ENCODE measurements around the gene NR2E1. TPM values are rescaled to one million over a fixed set of nuclear protein-coding genes. Genes with fewer than 3 reads are reported as not detected.
A peak's percentile ranks its signal among the peaks of the same experiment; 100 is the strongest.

NR2E1 gene
- total RNA-seq, 8 experiments from 2014 or later = 0.45 to 4.6 (median 0.87) TPM; not detected in 1

- in situ Hi-C loops (cut with MboI; ENCODE audit: low pct_unique_long_range_greater_than_20kb in 2 of 9, low sequenced_read_pairs in 9 of 9, unreplicated experiment in 9 of 9) = no loop called here
- no peak overlapping the region for H3K4me3 ChIP-seq
- H3K27ac ChIP-seq = no peak overlapping the region
- 0 to 25% (median 18%) methylated on average over 1 to 13 of the region's 63 CpGs; no CpG with 5 or more reads in 4 of the 10 experiments for WGBS, 10 experiments
- H3K4me1 ChIP-seq (replicated peaks in 1 of 2) = peaks cover 18 to 21% of the 10 kb centered on the region in 2 donors
- ATAC-seq (replicated peaks in 6 of 8) = peak in 7 of 8 experiments; percentile 50 to 64 (median 56)
Observed at GRCh38 chr6:108168501-108169463, 3.0 kb downstream of the NR2E1 start.

DNA sequence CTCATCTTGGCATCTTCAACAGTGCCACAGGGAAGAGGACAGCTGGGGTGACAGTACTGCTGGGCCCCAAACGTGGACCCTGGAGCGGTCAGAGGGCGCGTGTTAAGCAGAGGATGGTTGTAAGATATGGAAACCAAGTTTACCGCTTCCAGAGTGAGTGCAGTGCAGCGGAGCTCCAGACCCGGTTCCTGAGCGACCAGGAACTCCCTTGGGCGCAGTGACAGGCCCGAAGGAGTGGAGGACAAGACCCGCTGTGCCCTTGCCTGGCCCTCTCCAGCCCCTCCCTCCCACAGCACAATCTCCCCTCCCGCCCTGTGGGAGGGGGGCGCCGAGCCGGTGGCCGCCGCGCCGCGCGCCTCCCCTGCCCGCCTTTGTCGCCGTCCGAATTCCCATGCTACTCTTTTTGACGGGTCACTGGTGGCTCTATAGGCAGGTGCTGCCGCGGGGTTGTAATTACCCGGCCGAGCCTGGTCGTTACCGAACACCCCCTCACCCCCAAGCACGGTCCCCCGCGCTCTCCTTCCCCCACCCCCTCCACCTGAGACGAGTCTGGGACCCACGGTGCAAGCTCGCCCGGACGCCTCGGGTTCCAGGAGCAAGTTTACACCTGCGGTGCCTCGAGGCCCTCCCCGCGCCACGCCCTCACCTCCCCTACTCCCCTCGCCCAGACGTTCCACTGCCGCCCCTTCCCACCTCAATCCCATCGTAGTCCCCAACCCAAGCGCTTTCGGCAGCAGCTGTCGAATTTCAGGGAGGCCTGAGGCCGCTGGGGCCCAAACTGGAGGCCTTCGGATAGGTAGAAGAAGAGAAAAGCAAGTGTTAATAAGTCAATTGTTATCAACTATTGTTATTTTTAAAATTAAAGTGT, 3.9 kb downstream of the NR2E1 start:
- in situ Hi-C loops (cut with MboI; ENCODE audit: low pct_unique_long_range_greater_than_20kb in 2 of 9, low sequenced_read_pairs in 9 of 9, unreplicated experiment in 9 of 9) = no loop called here
- Histone ChIP-seq H3K4me1 (replicated peaks in 1 of 2) (peaks cover 13 to 14% of the 10 kb centered on the region in 2 donors), H3K27ac (no peak overlapping the region), H3K4me3 (no peak overlapping the region)
- peak in 2 of 8 experiments; percentile 10 to 39 for ATAC-seq (replicated peaks in 6 of 8)
- 10 to 53% (median 40%) methylated on average over 2 to 6 of the region's 55 CpGs; no CpG with 5 or more reads in 6 of the 10 experiments for WGBS, 10 experiments

- WGBS, 10 experiments = 3 to 65% (median 18%) methylated on average over 8 to 31 of the region's 31 CpGs
- in situ Hi-C loops (cut with MboI; ENCODE audit: low pct_unique_long_range_greater_than_20kb in 2 of 9, low sequenced_read_pairs in 9 of 9, unreplicated experiment in 9 of 9) = no loop called here
Observed at GRCh38 chr6:108170332-108171290, 4.8 kb downstream of the NR2E1 start.

DNA sequence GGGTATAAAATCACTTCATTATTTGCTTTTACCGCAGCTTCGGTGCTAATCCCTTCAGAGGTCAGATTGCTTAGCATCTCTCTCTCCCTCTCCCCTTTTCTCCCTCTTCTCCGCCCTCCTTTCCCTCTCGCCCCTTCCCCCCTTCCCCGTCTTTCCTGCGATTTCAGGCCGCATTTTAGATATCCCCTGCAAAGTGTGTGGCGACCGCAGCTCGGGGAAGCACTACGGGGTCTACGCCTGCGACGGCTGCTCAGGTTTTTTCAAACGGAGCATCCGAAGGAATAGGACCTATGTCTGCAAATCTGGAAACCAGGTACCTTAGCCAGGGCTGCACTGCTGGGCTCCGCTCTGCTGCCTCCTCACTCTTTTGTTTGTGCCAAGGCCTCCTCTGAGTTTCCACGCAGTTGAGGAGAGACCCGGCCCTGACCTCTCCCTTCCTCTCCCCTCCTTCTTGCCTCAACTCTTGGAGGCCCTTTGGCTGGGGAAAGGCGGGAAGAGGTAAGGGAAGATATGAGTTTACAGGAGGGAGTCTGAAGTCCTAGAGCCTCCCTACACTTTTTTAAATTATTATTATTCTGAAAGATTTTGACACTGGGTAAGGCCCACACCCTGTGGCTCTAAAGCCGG, 5.6 kb downstream of the NR2E1 start:
- 15 to 60% (median 43%) methylated on average over 1 to 7 of the region's 21 CpGs; no CpG with 5 or more reads in 4 of the 10 experiments for WGBS, 10 experiments
- Histone ChIP-seq H3K27ac (no peak overlapping the region), H3K4me1 (replicated peaks in 1 of 2) (peaks cover 13 to 14% of the 10 kb centered on the region in 2 donors), H3K4me3 (no peak overlapping the region)
- in situ Hi-C loops (cut with MboI; ENCODE audit: low pct_unique_long_range_greater_than_20kb in 2 of 9, low sequenced_read_pairs in 9 of 9, unreplicated experiment in 9 of 9) = no loop called here
- ATAC-seq (replicated peaks in 6 of 8) = no peak

More at GRCh38 chr6:108170332-108171290, 4.8 kb downstream of the NR2E1 start:
- Histone ChIP-seq H3K27ac (no peak overlapping the region), H3K4me1 (replicated peaks in 1 of 2) (peaks cover 13% of the 10 kb centered on the region in 2 donors), H3K4me3 (no peak overlapping the region)
- no peak for ATAC-seq (replicated peaks in 6 of 8)

DNA sequence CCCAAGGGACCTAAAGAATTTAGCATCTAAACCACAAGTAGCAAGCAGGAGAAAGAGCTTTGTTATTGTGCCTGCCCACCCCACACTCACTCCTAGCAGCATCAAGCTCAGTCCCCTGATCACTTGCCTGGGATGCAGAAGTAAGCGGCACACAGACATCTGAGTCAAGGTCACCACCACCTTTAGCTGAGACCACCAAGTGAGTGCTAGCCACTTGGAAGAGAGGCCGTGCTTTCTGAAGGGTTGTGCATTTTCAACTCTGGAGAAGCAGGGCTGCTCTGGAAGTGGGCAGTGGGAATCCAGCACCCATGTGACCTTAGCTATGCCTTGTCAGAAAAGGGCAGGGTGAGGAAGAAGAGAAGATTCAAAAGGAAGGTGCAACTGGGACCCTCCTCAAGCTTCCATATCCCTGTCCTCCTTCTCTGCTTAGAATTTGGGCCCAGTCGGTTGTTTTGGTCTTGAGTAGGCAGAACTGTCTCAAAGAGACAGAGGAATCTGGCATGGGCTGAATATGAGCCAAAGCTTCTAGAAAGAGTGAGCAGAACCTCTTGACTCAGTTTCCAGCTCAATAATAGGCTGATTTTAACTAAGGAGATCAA, 6.2 kb downstream of the NR2E1 start:
- 44 to 88% (median 70%) methylated on average over 1 to 2 of the region's 3 CpGs; no CpG with 5 or more reads in 6 of the 10 experiments for WGBS, 10 experiments
- Histone ChIP-seq H3K4me3 (no peak overlapping the region), H3K4me1 (replicated peaks in 1 of 2) (peaks cover 11 to 13% of the 10 kb centered on the region in 2 donors), H3K27ac (no peak overlapping the region)
- in situ Hi-C loops (cut with MboI; ENCODE audit: low pct_unique_long_range_greater_than_20kb in 2 of 9, low sequenced_read_pairs in 9 of 9, unreplicated experiment in 9 of 9) = no loop called here
- ATAC-seq (replicated peaks in 6 of 8) = no peak

DNA sequence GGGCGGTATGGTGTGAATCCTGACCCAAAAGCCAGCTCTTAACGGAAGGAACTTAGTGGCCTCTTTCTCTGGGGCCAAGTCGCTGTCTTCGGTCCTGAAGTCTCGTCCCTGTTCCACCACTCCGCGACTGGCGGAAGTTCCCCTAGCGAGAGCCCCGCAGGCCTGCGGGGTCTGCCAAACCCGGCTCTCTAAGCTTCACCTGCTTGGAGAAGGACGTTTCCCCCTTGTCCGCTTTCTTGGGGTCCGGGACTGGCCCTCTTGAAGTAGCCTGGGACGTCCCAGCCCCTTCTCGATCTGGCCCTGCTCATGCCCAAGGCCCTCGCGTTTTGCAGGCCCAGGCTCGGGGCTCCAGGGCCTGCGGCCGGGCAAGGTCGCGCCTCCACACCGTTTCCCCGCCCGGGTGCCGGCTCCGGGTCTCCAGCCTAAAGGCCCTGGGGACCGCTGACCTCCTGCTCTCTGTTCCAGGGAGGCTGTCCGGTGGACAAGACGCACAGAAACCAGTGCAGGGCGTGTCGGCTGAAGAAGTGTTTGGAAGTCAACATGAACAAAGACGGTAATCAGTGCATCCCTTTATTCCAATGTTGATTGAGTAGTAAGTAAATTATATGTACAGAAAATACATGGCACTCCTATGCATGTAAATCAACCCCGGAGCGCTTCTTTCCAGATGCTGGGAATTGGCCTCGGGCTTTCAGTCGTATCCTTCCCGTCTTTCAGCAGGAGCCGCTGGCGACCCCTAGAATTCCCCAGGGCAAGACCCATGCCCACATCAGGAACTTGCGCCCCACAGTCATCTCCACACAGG, 8.8 kb downstream of the NR2E1 start:
- Histone ChIP-seq H3K27ac (no peak overlapping the region), H3K4me3 (no peak overlapping the region), H3K4me1 (replicated peaks in 1 of 2) (peaks cover 13% of the 10 kb centered on the region in 2 donors)
- in situ Hi-C loops (cut with MboI; ENCODE audit: low pct_unique_long_range_greater_than_20kb in 2 of 9, low sequenced_read_pairs in 9 of 9, unreplicated experiment in 9 of 9) = no loop called here
- WGBS, 10 experiments = 18 to 53% (median 28%) methylated on average over 2 to 19 of the region's 43 CpGs; no CpG with 5 or more reads in 3 of the 10 experiments
- ATAC-seq (replicated peaks in 6 of 8) = peak in 2 of 8 experiments; percentile 26 to 67

- ATAC-seq (replicated peaks in 6 of 8) = no peak
- peaks cover 16 to 19% of the 10 kb centered on the region in 2 donors for H3K4me1 ChIP-seq (replicated peaks in 1 of 2)
- WGBS, 10 experiments = 0 to 61% (median 10%) methylated on average over 1 to 16 of the region's 22 CpGs; no CpG with 5 or more reads in 2 of the 10 experiments
- in situ Hi-C loops (cut with MboI; ENCODE audit: low pct_unique_long_range_greater_than_20kb in 2 of 9, low sequenced_read_pairs in 9 of 9, unreplicated experiment in 9 of 9) = no loop called here
- peak overlapping the region in 3 of 5 donors; percentile 10 to 18 (median 13) for H3K4me3 ChIP-seq
- H3K27ac ChIP-seq = no peak overlapping the region
Observed at GRCh38 chr6:108175176-108175591, 9.4 kb downstream of the NR2E1 start.

DNA sequence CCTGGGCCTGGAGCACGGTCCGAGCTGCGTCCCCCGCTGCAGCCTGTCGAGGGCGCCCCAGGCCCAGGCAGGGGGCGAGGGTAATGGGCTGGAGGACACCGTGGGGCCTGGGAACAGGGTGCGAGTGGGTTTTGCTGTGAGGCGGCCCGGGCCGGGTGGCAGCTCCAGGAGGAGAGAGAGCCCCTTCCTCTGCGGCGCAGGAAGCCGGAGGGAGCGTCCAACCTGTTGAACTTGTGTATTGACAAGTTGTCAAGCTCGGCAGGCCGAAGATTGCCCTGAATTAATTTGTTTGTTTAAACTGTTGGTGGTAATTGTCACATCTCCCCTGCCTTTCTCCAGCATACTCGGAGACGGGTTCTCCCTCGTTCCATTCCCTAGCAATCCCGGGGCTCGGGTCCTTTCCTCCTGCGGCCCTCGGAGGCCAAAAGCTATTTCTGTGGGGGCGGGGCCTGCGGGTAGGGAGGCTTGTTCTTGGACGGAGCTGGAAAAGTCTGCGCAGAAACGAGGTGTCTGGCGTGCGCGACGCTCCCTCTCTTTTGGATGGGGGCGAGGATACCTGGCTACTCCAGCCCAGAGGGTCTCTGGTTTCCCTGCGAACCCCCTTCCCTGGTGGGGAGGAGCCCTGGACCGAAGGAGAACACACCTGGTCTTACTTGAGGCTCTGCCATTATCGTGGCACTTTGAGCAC, 9.9 kb downstream of the NR2E1 start:
- WGBS, 10 experiments = 0 to 40% (median 6%) methylated on average over 1 to 19 of the region's 38 CpGs; no CpG with 5 or more reads in 4 of the 10 experiments
- peak in 7 of 8 experiments; percentile 27 to 80 (median 69) for ATAC-seq (replicated peaks in 6 of 8)
- H3K27ac ChIP-seq = no peak overlapping the region
- H3K4me3 ChIP-seq = peak overlapping the region in 3 of 5 donors; percentile 10 to 18 (median 13)
- H3K4me1 ChIP-seq (replicated peaks in 1 of 2) = peaks cover 16 to 25% of the 10 kb centered on the region in 2 donors
- in situ Hi-C loops (cut with MboI; ENCODE audit: low pct_unique_long_range_greater_than_20kb in 2 of 9, low sequenced_read_pairs in 9 of 9, unreplicated experiment in 9 of 9) = no loop called here

DNA sequence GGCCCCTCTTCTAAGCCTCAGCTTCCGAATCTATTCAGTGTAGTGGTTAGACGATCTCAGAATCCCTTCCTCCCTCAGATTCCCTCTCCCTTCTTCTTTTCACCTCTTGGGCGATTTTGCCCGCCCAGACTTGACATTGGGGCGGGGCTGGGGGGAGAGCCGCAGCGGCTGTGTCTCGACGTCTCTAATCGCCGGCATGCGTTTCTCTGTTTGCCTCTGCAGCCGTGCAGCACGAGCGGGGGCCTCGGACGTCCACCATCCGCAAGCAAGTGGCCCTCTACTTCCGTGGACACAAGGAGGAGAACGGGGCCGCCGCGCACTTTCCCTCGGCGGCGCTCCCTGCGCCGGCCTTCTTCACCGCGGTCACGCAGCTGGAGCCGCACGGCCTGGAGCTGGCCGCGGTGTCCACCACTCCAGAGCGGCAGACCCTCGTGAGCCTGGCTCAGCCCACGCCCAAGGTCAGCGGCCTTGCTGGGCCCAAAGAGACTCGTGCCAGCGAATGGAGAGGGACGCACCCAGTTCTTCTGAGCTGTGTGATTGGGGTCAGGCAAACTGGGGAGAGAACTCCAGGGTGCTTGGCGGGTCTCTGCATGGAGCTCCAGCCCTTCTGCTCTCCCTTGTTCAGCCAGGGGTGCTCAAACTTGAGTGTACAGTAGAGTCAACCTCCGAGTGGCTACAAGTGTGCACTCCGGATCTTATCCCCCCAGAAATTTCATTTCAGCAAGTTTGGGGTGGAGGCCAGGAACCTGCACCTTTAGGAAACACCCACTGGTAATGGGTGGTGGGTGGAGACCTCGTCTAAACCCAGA, 10.7 kb downstream of the NR2E1 start:
- 11 to 80% (median 24%) methylated on average over 1 to 26 of the region's 46 CpGs; no CpG with 5 or more reads in 2 of the 10 experiments for WGBS, 10 experiments
- Histone ChIP-seq H3K27ac (no peak overlapping the region), H3K4me3 (peak overlapping the region in 1 of 5 donors; percentile 5), H3K4me1 (replicated peaks in 1 of 2) (peaks cover 16 to 18% of the 10 kb centered on the region in 2 donors)
- in situ Hi-C loops (cut with MboI; ENCODE audit: low pct_unique_long_range_greater_than_20kb in 2 of 9, low sequenced_read_pairs in 9 of 9, unreplicated experiment in 9 of 9) = no loop called here
- ATAC-seq (replicated peaks in 6 of 8) = peak in 5 of 8 experiments; percentile 7 to 38 (median 14)
